ENCODE measurements around the gene GSTP1. TPM values are rescaled to one million over a fixed set of nuclear protein-coding genes. Genes with fewer than 3 reads are reported as not detected.

The GSTP1 gene
- total RNA-seq, 1 experiment from 2014 or later = 893 TPM

GRCh38 chr11:67606093-67606491, 22.5 kb downstream of the GSTP1 start:
- ATAC-seq (no peak; the same call in 1 of the 2 replicates), DNase-seq (ENCODE audit: low read depth, low spot score) (no peak)
- TF ChIP-seq JUND (IDR thresholded peaks at IDR 0.05) = no peak
- TF ChIP-seq ATF3 (IDR thresholded peaks at IDR 0.05) = no peak
- no peak for TF ChIP-seq TCF7L2 (IDR thresholded peaks at IDR 0.05; ENCODE audit: borderline replicate concordance, extremely low read depth, insufficient read depth, insufficient read length)
- TF ChIP-seq ELF1 (IDR thresholded peaks at IDR 0.05; ENCODE audit: borderline replicate concordance, low read depth) = no peak
- no peak for TF ChIP-seq FOSL1 (IDR thresholded peaks at IDR 0.05; ENCODE audit: low read depth)
- TF ChIP-seq EZH2 (IDR thresholded peaks at IDR 0.05) = no peak
- no peak for TF ChIP-seq SRF (IDR thresholded peaks at IDR 0.05; ENCODE audit: low read depth)
- TF ChIP-seq ZNF274 (IDR thresholded peaks at IDR 0.05; ENCODE audit: low read depth, low read length) = no peak
- TF ChIP-seq POLR2AphosphoS5 (IDR thresholded peaks at IDR 0.05; ENCODE audit: low read depth, low read length) = no peak
- TF ChIP-seq REST (IDR thresholded peaks at IDR 0.05; ENCODE audit: low read depth) = no peak
- TF ChIP-seq CEBPB (IDR thresholded peaks at IDR 0.05; ENCODE audit: low read depth) = no peak
- no peak for TF ChIP-seq EZH2phosphoT487 (IDR thresholded peaks at IDR 0.05; ENCODE audit: borderline replicate concordance)
- no peak for TF ChIP-seq CTCF (IDR thresholded peaks at IDR 0.05 in 2 of 3, conservative IDR thresholded peaks at IDR 0.05 in 1 of 3; ENCODE audit: borderline replicate concordance in 1 of 3, insufficient read depth in 1 of 3, low read depth in 2 of 3, low read length in 2 of 3)
- TF ChIP-seq MAX (IDR thresholded peaks at IDR 0.05) = no peak
- no peak for TF ChIP-seq YY1 (IDR thresholded peaks at IDR 0.05; ENCODE audit: extremely low read depth, insufficient replicate concordance, low read depth, low read length)
- H3K9ac ChIP-seq (ENCODE audit: low read length) = peak overlapping the region; percentile 99
- RAD21 ChIA-PET (ENCODE audit: low non-redundant PET in 1 of 2, low total read pairs in 2 of 2, uncharacterized antibody in 2 of 2, unreplicated experiment in 2 of 2) = no interaction called here
- peaks cover 16 to 21% of the 10 kb centered on the region in 2 experiments; a peak in 3 of 4 replicates for H3K36me3 ChIP-seq (ENCODE audit: control insufficient read depth in 1 of 2, insufficient read depth in 2 of 2, low read length in 2 of 2)
- no peaks in the 10 kb centered on the region for H3K27me3 ChIP-seq (ENCODE audit: insufficient read depth, low read length)
- BruUV-seq (replicated peaks) = no TSS peak
- CTCF ChIA-PET = interaction anchor here (1.2 kb wide), 1 partner anchor 8 kb away, joined by 3 read pairs; no protein-coding TSS in a partner anchor
- peak overlapping the region; percentile 99 to 100 for H3K4me3 ChIP-seq (replicated peaks in 1 of 2; ENCODE audit: low read depth in 1 of 2, low read length in 2 of 2)
- peaks cover 6 to 20% of the 10 kb centered on the region in 2 experiments for H3K4me1 ChIP-seq (ENCODE audit: control insufficient read depth in 1 of 2, insufficient read depth in 2 of 2, low read length in 2 of 2)
- peak overlapping the region; percentile 77; the same call in 1 of the 2 replicates for H3K27ac ChIP-seq (ENCODE audit: low read depth, low read length)
- intact Hi-C loops (cut with micrococcal nuclease) = no loop called here
- POLR2A ChIA-PET = no interaction called here
- H2AFZ ChIP-seq (ENCODE audit: low read depth, low read length, poor library complexity, severe bottlenecking) = peak overlapping the region; percentile 35
- no peaks in the 10 kb centered on the region for H4K20me1 ChIP-seq (ENCODE audit: insufficient read depth)
- H3K79me2 ChIP-seq (ENCODE audit: insufficient read depth, low read length) = peaks cover 27% of the 10 kb centered on the region
- no peaks in the 10 kb centered on the region for H3K9me2 ChIP-seq (ENCODE audit: insufficient read depth)
- peak overlapping the region; percentile 92 for H3K4me2 ChIP-seq (ENCODE audit: low read length)
- no peaks in the 10 kb centered on the region for H3K9me3 ChIP-seq (ENCODE audit: control insufficient read depth in 1 of 2, insufficient read depth in 1 of 2, low read depth in 1 of 2, low read length in 2 of 2)

Measured in HCT116 (cell line).